Measurements from ENCODE around the gene SUMO1.
A peak's percentile ranks its signal among the peaks of the same experiment; 100 is the strongest.
"Not testable (repeated sequence)": the region's sequence is repeated elsewhere in the genome, so short reads cannot be mapped to it uniquely, and the experiment has no call there.

The SUMO1 gene

GRCh38 chr2:202238234-202239197, at the start of gene SUMO1:
Gene SUMO1, minus strand, starts transcription at chr2:202238597. Its CDS starts 146 bp downstream, at chr2:202238451.
- DNase-seq (ENCODE audit: low read depth in 2 of 2) = peak; percentile 75

GRCh38 chr2:202286595-202286994, 48.2 kb upstream of the SUMO1 start:
- no peak for DNase-seq (ENCODE audit: low read depth in 2 of 2)

- DNase-seq (ENCODE audit: low read depth in 2 of 2) = peak; percentile 39
Observed at GRCh38 chr2:202278944-202279343, 40.5 kb upstream of the SUMO1 start.

- DNase-seq (ENCODE audit: low read depth in 2 of 2) = peak in 1 of 2 experiments; percentile 23
Observed at GRCh38 chr2:202278036-202278760, 39.8 kb upstream of the SUMO1 start.

DNA sequence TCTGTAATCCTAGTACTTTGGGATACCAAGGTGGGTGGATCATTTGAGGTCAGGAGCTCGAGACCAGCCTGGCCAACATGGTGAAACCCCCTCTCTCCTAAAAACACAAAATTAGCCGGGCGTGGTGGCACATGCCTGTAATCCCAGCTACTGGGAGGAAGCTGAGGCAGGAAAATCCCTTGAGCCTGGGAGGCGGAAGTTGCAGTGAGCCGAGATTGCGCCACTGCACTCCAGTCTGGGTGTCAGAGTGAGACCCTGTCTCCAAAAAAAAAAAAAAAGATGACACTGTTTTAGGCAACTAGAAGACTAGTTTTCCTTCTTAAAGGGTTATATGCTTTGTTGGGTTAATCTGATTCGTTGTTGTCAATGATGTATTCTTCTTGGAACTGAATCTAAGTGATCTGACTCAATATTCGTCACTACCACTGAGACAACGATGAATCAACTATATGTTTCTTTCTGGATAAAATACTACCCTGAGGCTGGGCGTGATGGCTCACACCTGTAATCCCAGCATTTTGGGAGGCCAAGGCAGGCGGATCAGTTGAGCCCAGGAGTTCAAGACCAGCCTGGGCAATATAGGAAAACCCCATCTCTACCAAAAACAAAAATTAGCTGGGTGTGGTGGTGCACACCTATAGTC, 37.8 kb upstream of the SUMO1 start:
- not testable (repeated sequence) for DNase-seq (ENCODE audit: low read depth in 2 of 2)

DNA sequence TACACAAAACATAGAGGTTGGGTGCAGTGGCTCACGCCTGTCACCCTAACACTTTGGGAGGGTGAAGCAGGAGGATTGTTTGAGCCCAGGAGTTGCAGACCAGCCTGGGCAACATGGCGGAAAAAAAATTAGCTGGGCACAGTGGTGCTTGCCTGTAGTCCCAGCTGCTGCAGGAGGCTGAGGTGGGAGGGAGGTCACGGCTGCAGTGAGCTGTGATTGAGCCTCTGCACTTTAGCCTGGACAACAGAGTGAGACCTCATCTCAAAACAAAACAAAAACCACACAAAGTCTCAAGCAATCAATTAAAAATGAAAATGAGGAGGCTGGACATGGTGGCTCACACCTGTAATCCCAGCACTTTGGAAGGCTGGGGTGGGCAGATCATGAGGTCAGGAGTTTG, 32.1 kb upstream of the SUMO1 start:
- DNase-seq (ENCODE audit: low read depth in 2 of 2) = no peak

- no peak for DNase-seq (ENCODE audit: low read depth in 2 of 2)
Observed at GRCh38 chr2:202269585-202269984, 31.2 kb upstream of the SUMO1 start.

DNA sequence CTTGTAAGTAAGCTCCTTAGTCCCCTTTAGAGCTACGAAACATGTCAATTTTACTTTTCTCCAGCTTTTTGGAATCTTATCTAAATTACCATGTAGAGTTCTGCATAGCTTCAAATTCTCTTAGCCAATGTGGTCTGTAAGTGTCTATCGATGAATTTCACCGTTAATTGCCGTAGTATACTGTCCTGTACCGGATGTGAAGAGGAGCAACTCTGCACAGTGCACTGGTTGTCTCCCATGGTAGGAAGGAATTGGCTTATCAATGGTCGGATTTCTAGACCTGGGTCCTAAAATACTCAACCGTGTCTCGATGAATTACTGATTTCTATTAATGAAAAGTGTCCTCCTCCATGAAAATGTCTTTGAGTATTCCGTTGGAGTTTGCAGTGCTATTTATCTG, 29.1 kb upstream of the SUMO1 start:
- no peak for DNase-seq (ENCODE audit: low read depth in 2 of 2)

DNA sequence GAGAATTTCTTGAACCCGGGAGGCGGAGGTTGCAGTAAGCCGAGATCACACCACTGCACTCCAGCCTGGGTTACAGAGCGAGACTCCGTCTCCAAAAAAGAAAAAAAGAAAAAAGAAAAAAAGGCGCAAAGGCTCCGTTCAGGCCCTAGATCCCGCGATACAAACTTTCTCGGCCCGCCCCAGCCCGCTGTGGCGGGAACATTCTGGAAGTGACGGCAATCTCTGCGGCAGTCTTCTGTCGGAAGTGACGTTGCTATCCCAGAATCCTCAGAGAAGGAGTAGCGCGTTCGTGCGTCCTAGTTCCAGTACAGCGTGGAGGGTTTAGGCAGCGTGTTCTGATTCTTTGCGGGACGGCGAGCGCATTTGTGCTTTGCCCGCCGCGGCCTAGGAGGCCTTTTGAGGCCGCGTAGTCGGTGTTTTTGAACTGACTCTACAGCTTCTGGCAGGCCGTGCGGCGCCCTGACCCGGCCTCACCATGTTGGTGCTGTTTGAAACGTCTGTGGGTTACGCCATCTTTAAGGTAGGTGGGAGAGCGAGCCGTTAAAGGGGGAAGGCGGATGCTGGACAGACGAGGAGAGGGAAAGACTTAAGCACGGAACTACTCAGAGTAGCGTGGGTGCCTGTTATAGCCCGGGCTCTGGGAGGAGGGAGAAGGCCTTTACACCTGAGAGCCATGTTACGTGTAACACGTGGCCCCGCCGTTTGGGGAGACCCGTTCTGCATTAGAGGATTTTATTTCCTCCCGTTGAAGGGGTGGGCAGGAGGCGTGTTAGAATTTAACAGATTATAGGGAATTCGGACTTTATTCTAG, 27.3 kb upstream of the SUMO1 start, which contains the start of gene NOP58:
TSS of gene NOP58 (plus strand) at position 297 of the 811 bp plus-strand sequence. CDS start at position 476, 179 bp downstream.
- peak; percentile 90 to 91 for DNase-seq (ENCODE audit: low read depth in 2 of 2)

GRCh38 chr2:202261531-202261930, 23.1 kb upstream of the SUMO1 start:
- no peak for DNase-seq (ENCODE audit: low read depth in 2 of 2)

DNA sequence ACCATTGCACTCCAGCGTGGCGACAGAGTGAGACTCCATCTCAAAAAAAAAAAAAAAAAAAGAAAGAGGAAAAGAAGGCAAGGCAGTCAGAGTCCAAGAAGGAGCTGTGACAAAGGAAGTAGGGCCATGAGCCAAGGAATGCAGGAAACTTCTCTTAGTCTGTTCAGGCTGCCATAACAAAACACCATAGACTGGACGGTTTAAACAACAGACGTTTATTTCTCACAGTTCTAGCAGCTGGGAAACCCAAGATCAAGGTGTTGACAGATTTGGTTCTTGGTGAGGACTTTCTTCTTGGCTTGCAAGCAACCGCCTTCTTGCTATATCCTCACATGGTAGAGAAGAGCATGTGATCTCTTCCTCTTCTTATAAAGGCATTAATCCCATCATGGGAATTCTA, 13.1 kb upstream of the SUMO1 start:
- no peak for DNase-seq (ENCODE audit: low read depth in 2 of 2)

DNA sequence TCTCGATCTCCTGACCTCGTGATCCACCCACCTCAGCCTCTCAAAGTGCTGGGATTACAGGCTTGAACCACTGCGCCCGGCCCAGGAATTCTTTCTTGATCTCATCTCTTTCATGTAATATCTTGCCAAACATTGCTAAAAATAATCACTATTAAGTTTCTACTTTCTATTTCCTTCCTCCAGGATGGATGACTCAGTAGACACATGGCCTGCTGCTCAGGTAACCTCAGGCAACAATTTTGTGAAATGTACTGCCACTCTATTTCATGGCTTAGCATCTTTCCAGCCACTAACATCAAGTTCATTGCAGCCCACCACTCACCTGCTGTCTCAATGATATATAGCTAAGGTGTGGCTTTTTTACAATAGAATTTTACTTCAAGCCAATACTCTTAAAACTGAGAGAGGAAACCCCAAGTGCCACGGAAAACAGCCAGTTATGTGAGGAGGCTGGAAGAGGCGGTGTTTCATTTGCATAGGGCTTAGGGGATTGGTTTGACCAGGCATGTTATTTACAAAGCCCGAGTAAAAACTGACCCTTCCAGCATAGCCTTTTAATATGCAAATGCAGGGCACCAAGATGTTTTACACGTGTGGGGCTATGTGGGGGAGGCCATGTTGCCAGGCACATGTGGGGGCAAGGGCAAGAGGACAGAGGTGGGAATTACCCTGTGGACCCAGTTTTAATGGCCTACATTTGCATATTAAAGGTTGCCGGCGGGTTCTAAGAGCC, 11.3 kb upstream of the SUMO1 start:
- no peak for DNase-seq (ENCODE audit: low read depth in 2 of 2)

DNA sequence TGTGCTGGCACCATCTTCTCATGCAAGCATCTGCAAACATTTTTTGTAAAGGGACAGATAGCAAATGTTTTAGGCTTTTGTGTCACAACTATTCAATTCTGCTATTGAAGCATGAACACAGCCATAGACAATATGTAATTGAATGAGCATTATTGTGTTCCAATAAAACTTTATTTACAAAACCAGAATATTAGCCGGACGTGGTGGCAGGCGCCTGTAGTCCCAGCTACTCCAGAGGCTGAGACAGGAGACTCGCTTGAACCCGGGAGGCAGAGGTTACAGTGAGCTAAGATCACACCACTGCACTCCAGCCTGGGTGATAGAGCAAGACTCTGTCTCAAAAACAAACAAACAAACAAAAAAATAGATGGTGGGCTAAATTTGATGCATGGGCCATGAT, 9.3 kb upstream of the SUMO1 start:
- not testable (repeated sequence) for DNase-seq (ENCODE audit: low read depth in 2 of 2)

DNA sequence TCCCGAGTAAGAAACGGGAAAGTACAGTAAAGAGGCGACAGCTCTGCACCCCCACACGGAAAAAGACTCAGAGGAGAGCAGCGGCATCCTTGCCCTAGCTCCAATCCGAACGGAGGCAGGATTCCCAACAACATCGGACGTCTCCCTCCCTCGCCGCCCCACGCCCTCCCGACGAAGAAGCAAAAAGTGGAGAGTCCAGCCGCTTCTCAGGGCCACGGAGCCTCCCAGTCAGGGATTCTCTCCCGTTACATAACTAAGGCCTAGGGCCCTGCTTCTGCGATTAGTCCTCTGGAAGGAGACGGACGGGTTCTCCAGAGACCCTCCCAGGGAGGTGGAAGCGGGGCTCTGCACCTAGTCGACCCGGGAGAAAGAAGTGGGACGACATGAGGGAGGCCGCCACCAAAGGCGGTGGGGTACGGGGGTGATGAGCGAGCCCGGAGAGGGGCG, 587 bp downstream of the SUMO1 start:
- peak; percentile 4 to 12 for DNase-seq (ENCODE audit: low read depth in 2 of 2)

- peak; percentile 20 to 22 for DNase-seq (ENCODE audit: low read depth in 2 of 2)
Observed at GRCh38 chr2:202221873-202222272, 16.5 kb downstream of the SUMO1 start.

DNA sequence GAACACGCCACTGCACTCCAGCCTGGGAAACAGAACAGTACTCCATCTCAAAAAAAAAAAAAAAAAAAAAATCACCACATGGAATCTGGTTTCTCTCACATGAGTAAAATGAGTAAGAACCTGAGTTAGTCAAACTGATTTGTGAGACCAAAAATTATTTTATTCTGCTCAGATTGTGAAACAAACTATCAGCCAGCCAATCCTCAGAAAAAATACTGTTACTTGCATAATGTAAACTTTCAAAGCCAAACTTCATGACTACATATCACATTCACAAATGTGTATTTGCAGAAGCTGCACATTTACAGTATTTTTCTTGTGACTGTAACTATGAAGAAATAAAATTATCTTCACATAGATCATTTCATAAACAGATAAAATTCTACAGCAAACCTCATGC, 23.2 kb downstream of the SUMO1 start:
- no peak for DNase-seq (ENCODE audit: low read depth in 2 of 2)

- no peak for DNase-seq (ENCODE audit: low read depth in 2 of 2)
Observed at GRCh38 chr2:202208526-202208925, 29.9 kb downstream of the SUMO1 start.

DNA sequence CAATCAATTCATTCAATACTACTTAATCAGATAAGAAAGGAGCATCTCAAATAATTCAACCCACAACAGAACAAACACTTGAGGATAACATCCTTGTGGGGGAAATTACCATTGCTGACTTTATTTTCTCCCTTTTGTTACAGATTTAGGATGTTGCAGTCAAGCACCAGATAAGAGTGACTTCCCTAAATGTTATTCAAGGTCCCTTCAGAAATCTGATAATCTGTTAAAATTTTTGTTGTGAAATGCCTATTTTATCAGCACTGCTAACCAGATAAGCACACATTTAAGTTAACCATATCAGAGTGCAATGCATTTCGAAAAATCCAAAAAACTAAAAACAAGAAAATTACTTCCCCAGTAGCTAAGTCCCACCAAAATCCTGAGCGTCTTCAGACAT, 33.5 kb downstream of the SUMO1 start:
- DNase-seq (ENCODE audit: low read depth in 2 of 2) = no peak

DNA sequence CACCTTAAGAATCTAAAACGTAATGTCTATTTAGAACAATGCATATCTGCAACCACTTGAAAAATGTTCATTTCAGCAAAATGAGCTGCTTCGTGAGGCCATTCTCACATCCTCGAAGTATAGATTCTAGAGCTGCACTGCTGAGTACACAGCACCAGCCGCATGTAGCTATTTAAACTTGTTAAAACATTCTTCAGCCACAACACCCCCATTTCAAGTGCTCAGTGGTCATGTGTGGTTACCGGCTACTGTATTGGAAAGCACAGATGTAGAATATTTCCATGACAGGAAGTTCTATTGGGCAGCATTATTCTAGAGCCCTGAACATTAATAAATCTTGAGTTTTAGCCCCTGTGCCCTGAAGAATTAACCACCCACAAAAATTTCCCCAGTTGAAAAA, 35.0 kb downstream of the SUMO1 start:
- no peak for DNase-seq (ENCODE audit: low read depth in 2 of 2)

Measured in fibroblast of skin of left quadriceps (primary cell).